GM18870 (cell line): ENCODE measurements around the gene SEPTIN5.

Experiments
- ATAC-seq: cut with Tn5 transposase; IDR thresholded peaks from one replicate; pipeline ENCODE4 v1.9.1; 2021; ENCODE audit warnings: moderate library complexity; ENCODE audit not compliant: unreplicated experiment

SEPTIN5 gene

GRCh38 chr22:19732403-19733113 is 18.3 kb downstream of the SEPTIN5 start:
- no peak for ATAC-seq

- ATAC-seq: no peak
Observed at GRCh38 chr22:19733755-19734154, 19.5 kb downstream of the SEPTIN5 start.

GRCh38 chr22:19734163-19734562 is 19.9 kb downstream of the SEPTIN5 start:
- no peak for ATAC-seq

GRCh38 chr22:19734837-19735382 is 20.6 kb downstream of the SEPTIN5 start:
- no peak for ATAC-seq

- no peak for ATAC-seq
Observed at GRCh38 chr22:19735665-19736510, 21.6 kb downstream of the SEPTIN5 start.

- ATAC-seq: no peak
Observed at GRCh38 chr22:19737846-19738663, 23.8 kb downstream of the SEPTIN5 start.

- no peak for ATAC-seq
Observed at GRCh38 chr22:19738664-19739447, 24.6 kb downstream of the SEPTIN5 start.

GRCh38 chr22:19739448-19739895 is 25.2 kb downstream of the SEPTIN5 start:
- ATAC-seq: no peak

- ATAC-seq: no peak
Observed at GRCh38 chr22:19739911-19740449, 25.7 kb downstream of the SEPTIN5 start.

GRCh38 chr22:19740586-19740985 is 26.3 kb downstream of the SEPTIN5 start:
- ATAC-seq: no peak

GRCh38 chr22:19741053-19741452 is 26.8 kb downstream of the SEPTIN5 start:
- ATAC-seq: no peak

GRCh38 chr22:19742160-19743066 is 28.1 kb downstream of the SEPTIN5 start:
- ATAC-seq: no peak

- no peak for ATAC-seq
Observed at GRCh38 chr22:19743081-19743480, 28.8 kb downstream of the SEPTIN5 start.

- ATAC-seq: no peak
Observed at GRCh38 chr22:19743651-19744050, 29.3 kb downstream of the SEPTIN5 start.

- ATAC-seq: no peak
Observed at GRCh38 chr22:19744350-19745006, 30.2 kb downstream of the SEPTIN5 start.

- ATAC-seq: no peak
Observed at GRCh38 chr22:19745155-19746101, 31.1 kb downstream of the SEPTIN5 start.

GRCh38 chr22:19746726-19747125 is 32.4 kb downstream of the SEPTIN5 start:
- no peak for ATAC-seq
